ENCODE data around the gene C12orf42. TPM values are rescaled to one million over a fixed set of nuclear protein-coding genes. Genes with fewer than 3 reads are reported as not detected.

Gene C12orf42
- total RNA-seq, 2 donors from 2014 or later: not detected

GRCh38 chr12:103279444-103279843 is 216.3 kb downstream of the C12orf42 start:
- DNase-seq (ENCODE audit: low spot score) (no peak), ATAC-seq (ENCODE audit: insufficient number of reproducible peaks, low FRiP score, low read depth) (no peak)
- no peaks in the 10 kb centered on the region for H3K36me3 ChIP-seq
- H3K27me3 ChIP-seq (replicated peaks; ENCODE audit: insufficient read depth): no peaks in the 10 kb centered on the region
- H3K4me3 ChIP-seq: no peak overlapping the region
- no peaks in the 10 kb centered on the region for H3K4me1 ChIP-seq (ENCODE audit: control insufficient read depth in 1 of 2, low read depth in 2 of 2)
- no peak for TF ChIP-seq CTCF (IDR thresholded peaks at IDR 0.05)
- no peaks in the 10 kb centered on the region for H3K9me3 ChIP-seq
- no peak overlapping the region for H3K27ac ChIP-seq

GRCh38 chr12:103278329-103278728 is 217.4 kb downstream of the C12orf42 start:
- no peaks in the 10 kb centered on the region for H3K4me1 ChIP-seq (ENCODE audit: control insufficient read depth in 1 of 2, low read depth in 2 of 2)

GRCh38 chr12:103273645-103274044 is 222.1 kb downstream of the C12orf42 start:
- ATAC-seq (ENCODE audit: insufficient number of reproducible peaks, low FRiP score, low read depth) (no peak), DNase-seq (ENCODE audit: low spot score) (no peak)
- TF ChIP-seq CTCF (IDR thresholded peaks at IDR 0.05): no peak
- no peaks in the 10 kb centered on the region for H3K36me3 ChIP-seq
- H3K9me3 ChIP-seq: no peaks in the 10 kb centered on the region
- H3K27ac ChIP-seq: no peak overlapping the region
- H3K4me3 ChIP-seq: no peak overlapping the region
- H3K4me1 ChIP-seq (ENCODE audit: control insufficient read depth in 1 of 2, low read depth in 2 of 2): no peaks in the 10 kb centered on the region
- H3K27me3 ChIP-seq (replicated peaks; ENCODE audit: insufficient read depth): no peaks in the 10 kb centered on the region

More at GRCh38 chr12:103278329-103278728, 217.4 kb downstream of the C12orf42 start:
- no peak for TF ChIP-seq CTCF (IDR thresholded peaks at IDR 0.05)
- Histone ChIP-seq H3K27ac (no peak overlapping the region), H3K27me3 (replicated peaks; ENCODE audit: insufficient read depth) (no peaks in the 10 kb centered on the region), H3K4me3 (no peak overlapping the region), H3K9me3 (no peaks in the 10 kb centered on the region), H3K36me3 (no peaks in the 10 kb centered on the region)
- DNase-seq (ENCODE audit: low spot score): no peak
- ATAC-seq (ENCODE audit: insufficient number of reproducible peaks, low FRiP score, low read depth): no peak

- ATAC-seq (ENCODE audit: insufficient number of reproducible peaks, low FRiP score, low read depth): no peak
- H3K4me3 ChIP-seq: no peak overlapping the region
- H3K36me3 ChIP-seq: no peaks in the 10 kb centered on the region
- no peaks in the 10 kb centered on the region for H3K27me3 ChIP-seq (replicated peaks; ENCODE audit: insufficient read depth)
- H3K9me3 ChIP-seq: no peaks in the 10 kb centered on the region
- DNase-seq (ENCODE audit: low spot score): no peak
- TF ChIP-seq CTCF (IDR thresholded peaks at IDR 0.05): no peak
- H3K4me1 ChIP-seq (ENCODE audit: control insufficient read depth in 1 of 2, low read depth in 2 of 2): no peaks in the 10 kb centered on the region
- no peak overlapping the region for H3K27ac ChIP-seq
Observed at GRCh38 chr12:103272949-103273348, 222.8 kb downstream of the C12orf42 start.

- no peak for DNase-seq (ENCODE audit: low spot score)
- ATAC-seq (ENCODE audit: insufficient number of reproducible peaks, low FRiP score, low read depth): no peak
- H3K4me1 ChIP-seq (ENCODE audit: control insufficient read depth in 1 of 2, low read depth in 2 of 2): no peaks in the 10 kb centered on the region
- H3K9me3 ChIP-seq: no peaks in the 10 kb centered on the region
- H3K36me3 ChIP-seq: no peaks in the 10 kb centered on the region
- no peak for TF ChIP-seq CTCF (IDR thresholded peaks at IDR 0.05)
- H3K27ac ChIP-seq: no peak overlapping the region
- H3K4me3 ChIP-seq: no peak overlapping the region
- H3K27me3 ChIP-seq (replicated peaks; ENCODE audit: insufficient read depth): no peaks in the 10 kb centered on the region
Observed at GRCh38 chr12:103269946-103270345, 225.8 kb downstream of the C12orf42 start.
